ENCODE results near the gene APAF1. TPM values are rescaled to one million over a fixed set of nuclear protein-coding genes. Genes with fewer than 3 reads are reported as not detected.
A peak's percentile ranks its signal among the peaks of the same experiment; 100 is the strongest.

Gene APAF1
- total and polyA plus RNA-seq, 9 of the 15 experiments (the other 6 are each of a cell fraction or from before 2014, with no cell fraction given) = 5.1 to 15.7 (median 9.9) TPM

DNA sequence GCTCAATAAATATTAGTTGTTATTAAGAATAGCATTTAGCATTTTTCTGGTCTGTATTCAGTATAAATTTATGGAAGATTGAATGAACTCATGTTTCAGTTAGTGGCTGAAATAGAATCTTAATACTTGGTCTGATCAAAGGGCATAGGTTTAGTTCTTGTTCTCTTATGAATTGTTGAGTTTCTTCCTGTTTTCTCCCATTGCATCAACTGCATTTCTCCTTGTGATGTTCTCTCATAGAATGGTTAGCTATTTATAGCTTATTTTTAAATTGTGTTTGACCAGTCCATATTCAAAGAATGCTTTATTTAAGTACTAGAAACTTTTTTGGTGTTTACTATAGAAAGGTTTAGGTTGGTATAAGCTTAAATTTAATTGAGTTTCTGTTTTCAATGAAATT lies 29.8 kb downstream of the APAF1 start (continued):
- TF ChIP-seq XRCC5 (IDR thresholded peaks at IDR 0.05; ENCODE audit: low read depth, low read length) (no peak), TARDBP (IDR thresholded peaks at IDR 0.05) (no peak)

- intact Hi-C loops (cut with micrococcal nuclease) = no loop called here
- Histone ChIP-seq H3K4me2 (ENCODE audit: insufficient read depth, low read length) (no peak overlapping the region), H3K4me3 (no peak overlapping the region), H3K9me3 (replicated peaks; ENCODE audit: control insufficient read depth, insufficient read depth, low read depth, low read length) (no peaks in the 10 kb centered on the region), H3K36me3 (ENCODE audit: control insufficient read depth, insufficient read depth, low read length) (peaks cover 13% of the 10 kb centered on the region), H2AFZ (ENCODE audit: low read depth, low read length) (no peak overlapping the region), H3K4me1 (replicated peaks in 1 of 2; ENCODE audit: control insufficient read depth in 2 of 2, insufficient read depth in 2 of 2, low read length in 2 of 2) (peaks cover 0 to 7% of the 10 kb centered on the region in 2 experiments; a peak in 2 of 5 replicates), H4K20me1 (replicated peaks; ENCODE audit: control insufficient read depth, insufficient read depth, low read length) (no peaks in the 10 kb centered on the region), H3K9me1 (ENCODE audit: control insufficient read depth, insufficient read depth, low read length) (no peaks in the 10 kb centered on the region), H3K79me2 (ENCODE audit: control insufficient read depth, insufficient read depth, low read length) (no peaks in the 10 kb centered on the region), H3K27ac (ENCODE audit: extremely low read depth, low read depth, low read length) (no peak overlapping the region), H3K27me3 (ENCODE audit: control insufficient read depth in 2 of 2, insufficient read depth in 2 of 2, low read length in 2 of 2) (no peaks in the 10 kb centered on the region), H3K9ac (ENCODE audit: insufficient read depth in 1 of 2, low read depth in 2 of 2, low read length in 2 of 2) (no peak overlapping the region; a peak in 1 of 4 replicates)
- POLR2A ChIA-PET = interaction anchor here (0.6 to 1.5 kb wide), 2 partner anchors 34 to 312 kb away, joined by 3 to 5 read pairs; partner anchors contain the start of gene IKBIP
- CTCF ChIA-PET (ENCODE audit: low intra/inter-chr PET ratio) = no interaction called here
- no TSS peak for BruUV-seq (replicated peaks)
- DNase-seq (ENCODE audit: extremely low read depth in 1 of 4, low spot score in 3 of 4) (no peak), ATAC-seq (peak; percentile 44), FAIRE-seq (no peak)
- TF ChIP-seq ZBTB33 (CRISPR knock-in tag; IDR thresholded peaks at IDR 0.05) = peak; percentile 53; the same call in 1 of the 2 replicates
- TF ChIP-seq, protein P1, sequence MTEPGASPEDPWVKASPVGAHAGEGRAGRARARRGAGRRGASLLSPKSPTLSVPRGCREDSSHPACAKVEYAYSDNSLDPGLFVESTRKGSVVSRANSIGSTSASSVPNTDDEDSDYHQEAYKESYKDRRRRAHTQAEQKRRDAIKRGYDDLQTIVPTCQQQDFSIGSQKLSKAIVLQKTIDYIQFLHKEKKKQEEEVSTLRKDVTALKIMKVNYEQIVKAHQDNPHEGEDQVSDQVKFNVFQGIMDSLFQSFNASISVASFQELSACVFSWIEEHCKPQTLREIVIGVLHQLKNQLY (CRISPR knock-in tag; conservative IDR thresholded peaks at IDR 0.05) = no peak
- WGBS (ENCODE audit: insufficient coverage, low coverage, missing lambda C conversion rate) = 81% methylated on average over 14 of the region's 15 CpGs
- in situ Hi-C loops (cut with MboI) = no loop called here
Measured at GRCh38 chr12:98678236-98678945, 33.3 kb downstream of the APAF1 start.

Data from K562 (cell line).